Activated CD4-positive, alpha-beta T cell treated with anti-CD3 and anti-CD28 coated beads for 36 hours (primary cell): ENCODE data around the gene MBNL1. TPM values are rescaled to one million over a fixed set of nuclear protein-coding genes. Genes with fewer than 3 reads are reported as not detected.

Source experiments
- ATAC-seq: fragments of 200-7000 bp; cut with Tn5 transposase; one replicate; pipeline ENCODE4 v1.10.0; 2021; ENCODE audit warnings: mild to moderate bottlenecking, moderate library complexity
- CTCF ChIA-PET: fragments of 350-600 bp; sonication (Branson Sonifier 250); formaldehyde crosslinking; loops from one replicate; lab custom pipeline; 2021; ENCODE audit warnings: antibody characterized with exemption; lab: Charles Lee
- POLR2A ChIA-PET: fragments of 350-600 bp; sonication (Branson Sonifier 250); formaldehyde crosslinking; loops from one replicate; lab custom pipeline; 2021; ENCODE audit warnings: antibody characterized with exemption, inconsistent platforms; lab: Charles Lee
- DNase-seq: peaks from one replicate; pipeline ENCODE4 v3.0.0-alpha.2; 2020
- H3K27ac Mint-ChIP-seq: one replicate; pipeline ENCODE4 v1.8.0; 2021; ENCODE audit warnings: mixed read lengths
- H3K27me3 Mint-ChIP-seq: one replicate; pipeline ENCODE4 v1.8.0; 2021; ENCODE audit warnings: mixed read lengths
- H3K36me3 Mint-ChIP-seq: one replicate; pipeline ENCODE4 v1.8.0; 2021; ENCODE audit warnings: low read depth, mixed read lengths
- H3K4me1 Mint-ChIP-seq: one replicate; pipeline ENCODE4 v1.8.0; 2021; ENCODE audit warnings: mixed read lengths
- H3K4me3 Mint-ChIP-seq: one replicate; pipeline ENCODE4 v1.8.0; 2021; ENCODE audit warnings: mild to moderate bottlenecking, moderate library complexity, mixed read lengths
- H3K9me3 Mint-ChIP-seq: one replicate; pipeline ENCODE4 v1.8.0; 2021; ENCODE audit warnings: low read depth, mixed read lengths
- intact Hi-C, 2 experiments: fragments of 100-400 bp; cut with DNase I in 1 of 2; cut with micrococcal nuclease in 1 of 2; formaldehyde crosslinking; loops; one replicate each; pipeline versions ENCODE4 v1.14.2 to v1.15.1; 2022 to 2024; cut with DNase I, micrococcal nuclease
- total RNA-seq, 2 experiments: library from RNA; stranded (reverse); gene quantifications; one replicate each; pipeline ENCODE4 v1.2.3, GENCODE V29; 2021

The MBNL1 gene
- total RNA-seq, 2 experiments from 2014 or later = 317 to 481 TPM

DNA sequence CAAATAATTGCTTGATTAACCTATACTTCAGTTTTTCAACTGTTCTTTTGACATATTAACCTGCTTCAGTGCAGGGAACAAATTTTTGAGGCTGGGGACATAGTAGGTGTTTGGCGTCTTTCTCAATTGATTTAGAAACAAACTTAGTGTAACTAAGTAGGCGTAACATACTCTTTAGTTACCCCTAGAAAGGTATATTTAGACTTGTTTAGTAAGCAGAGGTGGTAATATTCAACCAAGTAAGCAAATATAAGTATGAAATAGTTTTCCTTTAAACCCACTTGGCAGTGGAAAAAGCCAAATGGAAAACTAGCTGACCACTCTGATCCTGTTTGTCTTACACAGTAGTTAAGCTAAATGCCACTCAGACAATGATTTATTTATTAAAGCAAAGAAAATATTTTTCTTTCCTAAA, 113.2 kb downstream of the MBNL1 start:
- Mint-ChIP-seq H3K9me3 (peaks cover 3% of the 10 kb centered on the region), H3K36me3 (peaks cover 18% of the 10 kb centered on the region), H3K4me1 (peaks cover 75% of the 10 kb centered on the region), H3K4me3 (peak overlapping the region; percentile 66), H3K27me3 (no peaks in the 10 kb centered on the region), H3K27ac (peak overlapping the region; percentile 84)
- intact Hi-C loops = no loop called here
- ATAC-seq (no peak), DNase-seq (no peak)
- ChIA-PET CTCF (interaction anchor here (0.9 to 2.8 kb wide), 9 partner anchors 9 to 198 kb away, joined by 3 to 10 read pairs (median 3); no protein-coding TSS in a partner anchor), POLR2A (no interaction called here)

DNA sequence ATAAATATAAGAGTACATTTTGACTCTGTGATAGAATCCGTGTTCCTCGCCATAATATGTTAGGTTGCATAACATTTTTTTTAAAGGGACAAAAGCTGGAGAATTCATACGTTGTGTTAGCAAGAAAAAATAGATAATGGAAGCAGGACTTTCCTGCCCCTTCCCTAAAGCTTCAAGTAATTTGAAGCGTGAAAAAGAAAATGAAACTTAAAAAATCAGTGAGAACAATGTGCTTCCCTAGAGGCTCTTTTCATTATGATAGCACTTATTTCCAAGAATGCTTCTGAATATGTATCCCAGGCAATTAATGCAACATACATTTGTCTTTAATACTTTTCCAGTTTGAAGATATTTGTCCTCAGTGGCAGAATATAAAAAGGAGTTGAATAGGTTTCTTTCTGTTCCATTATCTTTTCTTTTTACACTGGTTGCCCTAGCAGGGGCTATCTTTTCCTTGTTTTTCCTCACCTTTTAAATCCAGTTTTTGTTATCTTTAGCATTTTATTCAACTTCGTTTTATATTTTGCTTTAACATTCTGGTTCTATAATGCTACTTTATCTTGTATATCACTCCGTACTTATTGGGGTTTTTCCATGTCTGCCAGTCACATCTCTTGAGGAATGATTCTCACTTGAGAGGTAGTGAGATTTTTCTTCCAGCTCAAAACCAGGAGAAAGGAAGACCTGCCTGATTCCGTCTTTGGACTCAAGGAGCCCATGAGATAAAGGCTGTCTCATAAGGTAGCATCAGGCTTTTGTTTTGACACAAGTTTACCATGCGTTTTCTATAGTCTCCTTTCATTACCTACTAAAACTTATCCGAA, 113.8 kb downstream of the MBNL1 start:
- peaks cover 17% of the 10 kb centered on the region for H3K36me3 Mint-ChIP-seq
- DNase-seq (no peak), ATAC-seq (peak; percentile 8)
- CTCF ChIA-PET = interaction anchor here (0.9 to 2.8 kb wide), 9 partner anchors 9 to 61 kb away, joined by 3 to 10 read pairs (median 4); no protein-coding TSS in a partner anchor
- intact Hi-C loops = no loop called here
- H3K4me1 Mint-ChIP-seq = peaks cover 77% of the 10 kb centered on the region
- no peaks in the 10 kb centered on the region for H3K27me3 Mint-ChIP-seq
- POLR2A ChIA-PET = no interaction called here
- H3K4me3 Mint-ChIP-seq = peak overlapping the region; percentile 66
- peaks cover 3% of the 10 kb centered on the region for H3K9me3 Mint-ChIP-seq
- H3K27ac Mint-ChIP-seq = peak overlapping the region; percentile 92

DNA sequence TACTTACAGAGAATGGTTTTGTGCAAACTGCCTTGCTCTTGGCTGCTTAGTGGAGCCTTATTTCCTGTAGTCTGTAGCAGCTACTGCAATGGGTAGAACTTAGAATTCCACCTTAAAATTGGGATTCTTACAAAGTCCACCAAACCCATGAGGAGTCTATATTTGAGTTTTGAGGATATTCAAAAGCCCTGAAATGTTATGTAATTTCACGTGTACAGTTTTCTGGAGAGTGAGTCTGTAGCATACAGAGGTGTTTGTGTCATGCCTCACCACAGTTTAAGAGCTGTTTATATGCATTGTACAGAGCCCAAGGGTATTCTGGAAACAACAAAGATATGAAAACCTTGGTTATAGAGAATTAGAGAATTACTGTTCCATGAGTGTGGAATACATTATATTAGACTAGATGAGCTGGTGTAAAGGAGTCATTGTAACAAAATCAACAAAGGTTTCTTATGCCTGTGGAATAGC, 114.4 kb downstream of the MBNL1 start:
- peaks cover 79% of the 10 kb centered on the region for H3K4me1 Mint-ChIP-seq
- intact Hi-C loops = no loop called here
- ChIA-PET POLR2A (no interaction called here), CTCF (interaction anchor here (0.9 to 2.8 kb wide), 2 partner anchors 17 to 60 kb away, joined by 4 to 10 read pairs; no protein-coding TSS in a partner anchor)
- H3K27me3 Mint-ChIP-seq = no peaks in the 10 kb centered on the region
- peaks cover 14% of the 10 kb centered on the region for H3K36me3 Mint-ChIP-seq
- H3K9me3 Mint-ChIP-seq = no peaks in the 10 kb centered on the region
- H3K27ac Mint-ChIP-seq = peak overlapping the region; percentile 92
- ATAC-seq (peak; percentile 27), DNase-seq (no peak)
- peak overlapping the region; percentile 66 for H3K4me3 Mint-ChIP-seq

DNA sequence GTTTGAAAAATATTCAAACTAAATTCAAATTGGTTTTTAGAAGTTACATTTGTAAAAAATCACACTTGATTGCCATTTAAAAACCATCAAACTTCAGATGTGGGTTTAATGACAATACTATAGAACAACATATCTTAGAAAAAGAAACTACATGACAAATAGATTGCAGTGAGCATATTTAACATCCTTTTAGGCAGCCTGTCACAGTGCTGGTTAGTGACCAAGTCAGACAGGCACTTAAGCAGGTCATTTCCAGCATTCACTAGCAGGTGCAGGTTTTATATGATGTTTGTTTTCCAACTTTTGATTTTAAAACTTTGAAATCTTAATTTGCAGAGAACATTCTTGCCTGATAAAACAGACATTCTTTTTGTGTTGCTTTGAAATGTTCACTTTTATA, 115.7 kb downstream of the MBNL1 start:
- POLR2A ChIA-PET = no interaction called here
- H3K36me3 Mint-ChIP-seq = peaks cover 21% of the 10 kb centered on the region
- peak overlapping the region; percentile 63 for H3K27ac Mint-ChIP-seq
- H3K4me3 Mint-ChIP-seq = no peak overlapping the region
- H3K9me3 Mint-ChIP-seq = no peaks in the 10 kb centered on the region
- intact Hi-C loops = no loop called here
- CTCF ChIA-PET = no interaction called here
- ATAC-seq (peak; percentile 90), DNase-seq (no peak)
- H3K27me3 Mint-ChIP-seq = no peaks in the 10 kb centered on the region
- peaks cover 81% of the 10 kb centered on the region for H3K4me1 Mint-ChIP-seq

DNA sequence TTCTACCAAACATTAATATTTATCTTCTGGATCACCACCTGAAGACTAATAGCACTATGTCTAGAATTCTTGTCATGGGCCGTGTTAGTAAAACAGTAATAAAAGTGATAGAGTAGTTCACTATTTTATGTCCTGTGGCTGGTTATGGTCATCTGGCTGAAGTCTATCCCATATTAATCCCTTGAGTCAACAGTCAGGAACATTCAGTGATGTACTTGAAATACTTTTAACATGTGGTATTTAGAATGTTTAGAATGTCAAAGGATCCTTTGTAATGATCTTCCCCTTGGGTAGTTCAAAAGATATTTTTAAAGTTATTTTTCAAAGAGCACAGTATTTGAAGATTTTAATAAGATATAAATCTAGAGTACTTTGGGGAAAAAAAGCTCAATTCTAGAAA, 117.0 kb downstream of the MBNL1 start:
- intact Hi-C loops = no loop called here
- ChIA-PET POLR2A (no interaction called here), CTCF (no interaction called here)
- ATAC-seq = no peak
- H3K27ac Mint-ChIP-seq = peak overlapping the region; percentile 72
- H3K9me3 Mint-ChIP-seq = no peaks in the 10 kb centered on the region
- peaks cover 73% of the 10 kb centered on the region for H3K4me1 Mint-ChIP-seq
- DNase-seq = no peak
- H3K4me3 Mint-ChIP-seq = no peak overlapping the region
- H3K27me3 Mint-ChIP-seq = no peaks in the 10 kb centered on the region
- peaks cover 23% of the 10 kb centered on the region for H3K36me3 Mint-ChIP-seq

DNA sequence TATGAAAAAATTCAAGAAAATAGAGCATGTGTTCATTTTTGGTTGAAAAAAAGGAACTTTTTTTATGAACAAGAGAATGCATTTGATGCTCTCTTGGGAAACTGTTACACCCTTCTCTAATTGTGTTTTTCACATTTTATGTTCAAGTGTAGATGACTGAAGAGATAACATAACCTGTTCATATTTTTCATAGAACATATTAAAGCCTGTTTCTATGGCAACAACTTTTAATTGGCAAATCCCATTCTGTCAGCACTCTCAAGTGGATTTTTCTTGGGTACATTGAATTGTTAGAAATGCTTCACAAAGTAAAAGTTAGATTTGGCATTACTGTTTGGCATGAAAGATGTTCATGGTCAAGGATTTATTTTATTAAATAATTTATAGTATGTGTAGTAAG, 117.5 kb downstream of the MBNL1 start:
- no peaks in the 10 kb centered on the region for H3K9me3 Mint-ChIP-seq
- ChIA-PET POLR2A (no interaction called here), CTCF (interaction anchor here (2.3 kb wide), 2 partner anchors 13 to 16 kb away, joined by 7 to 14 read pairs; no protein-coding TSS in a partner anchor)
- H3K27ac Mint-ChIP-seq = no peak overlapping the region
- DNase-seq = no peak
- H3K36me3 Mint-ChIP-seq = peaks cover 23% of the 10 kb centered on the region
- H3K4me3 Mint-ChIP-seq = no peak overlapping the region
- no peaks in the 10 kb centered on the region for H3K27me3 Mint-ChIP-seq
- H3K4me1 Mint-ChIP-seq = peaks cover 73% of the 10 kb centered on the region
- intact Hi-C loops = no loop called here
- ATAC-seq = no peak

DNA sequence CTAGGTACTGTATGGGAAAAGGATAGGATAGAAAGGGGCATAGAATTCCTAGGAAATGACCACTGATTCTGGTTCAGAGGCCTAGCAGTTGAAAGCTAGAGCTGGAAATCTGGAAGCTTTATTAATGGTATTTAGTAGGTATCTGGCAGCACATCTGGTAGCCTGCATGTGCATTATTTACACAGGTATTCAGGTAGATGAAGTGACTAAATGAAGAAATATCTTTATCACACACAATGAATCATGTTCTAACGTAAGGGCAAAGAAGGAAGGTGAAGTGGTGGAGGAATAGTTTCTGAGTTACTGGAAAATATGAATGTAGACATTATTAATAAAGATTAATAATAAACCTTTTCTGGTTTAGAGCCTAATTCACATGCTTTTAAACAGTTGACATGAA, 119.9 kb downstream of the MBNL1 start:
- ATAC-seq (no peak), DNase-seq (no peak)
- POLR2A ChIA-PET = interaction anchor here (0.6 kb wide), 1 partner anchor 274 kb away, joined by 3 read pairs; no protein-coding TSS in a partner anchor
- Mint-ChIP-seq H3K4me3 (no peak overlapping the region), H3K27ac (no peak overlapping the region), H3K36me3 (peaks cover 22% of the 10 kb centered on the region), H3K9me3 (no peaks in the 10 kb centered on the region), H3K27me3 (no peaks in the 10 kb centered on the region), H3K4me1 (peaks cover 74% of the 10 kb centered on the region)
- CTCF ChIA-PET = interaction anchor here (2.3 kb wide), 2 partner anchors 11 to 14 kb away, joined by 7 to 14 read pairs; no protein-coding TSS in a partner anchor
- intact Hi-C loops = no loop called here

DNA sequence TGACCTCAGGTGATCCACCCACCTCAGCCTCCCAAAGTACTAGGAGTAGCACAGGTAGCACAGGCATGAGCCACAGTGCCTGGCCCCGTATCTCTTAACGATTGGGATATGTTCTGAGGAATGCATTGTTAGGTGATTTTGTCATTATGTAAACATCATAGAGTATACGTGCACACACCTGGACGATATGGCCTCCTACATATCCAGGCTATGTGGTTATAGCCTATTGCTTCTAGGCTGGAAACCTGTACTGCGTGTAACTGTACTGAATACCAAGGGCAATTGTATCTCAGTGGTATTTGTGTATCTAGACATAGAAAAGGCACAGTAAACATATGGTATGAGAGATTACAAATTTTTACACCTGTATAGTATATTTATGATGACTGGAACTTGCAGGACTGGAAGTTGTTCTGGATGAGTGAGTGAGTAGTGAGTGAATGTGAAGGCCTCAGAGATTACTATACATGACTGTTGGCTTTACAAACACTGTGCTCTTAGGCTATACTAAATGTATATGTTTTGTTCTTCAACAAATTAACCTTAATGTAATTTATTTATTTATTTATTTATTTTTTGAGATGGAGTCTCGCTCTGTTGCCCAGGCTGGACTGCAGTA, 120.7 kb downstream of the MBNL1 start:
- ATAC-seq (no peak), DNase-seq (no peak)
- no peaks in the 10 kb centered on the region for H3K9me3 Mint-ChIP-seq
- H3K27me3 Mint-ChIP-seq = no peaks in the 10 kb centered on the region
- peaks cover 68% of the 10 kb centered on the region for H3K4me1 Mint-ChIP-seq
- ChIA-PET CTCF (interaction anchor here (0.5 to 1.2 kb wide), 2 partner anchors 11 to 269 kb away, joined by 3 to 5 read pairs; no protein-coding TSS in a partner anchor), POLR2A (no interaction called here)
- H3K36me3 Mint-ChIP-seq = peaks cover 24% of the 10 kb centered on the region
- intact Hi-C loops = no loop called here
- peak overlapping the region; percentile 33 for H3K27ac Mint-ChIP-seq
- H3K4me3 Mint-ChIP-seq = no peak overlapping the region

DNA sequence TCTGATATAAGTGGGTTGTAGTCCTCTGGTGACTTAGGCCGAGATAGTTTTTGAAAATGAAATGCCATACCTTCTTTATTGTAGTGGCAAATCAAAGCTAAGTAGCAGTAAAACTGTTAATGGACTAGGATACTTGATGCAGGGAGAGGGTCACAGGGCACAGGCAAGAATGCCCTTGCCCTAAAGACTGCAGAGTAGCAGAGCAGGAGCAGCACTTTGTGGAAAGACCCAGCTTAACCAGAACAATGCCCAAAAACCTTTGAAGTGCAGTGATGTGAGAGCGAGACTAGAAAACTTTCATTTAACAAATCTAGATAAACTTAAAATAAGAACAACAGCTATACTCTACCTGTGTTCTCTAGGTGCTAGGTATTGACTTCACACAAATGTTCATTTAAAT, 121.9 kb downstream of the MBNL1 start:
- ATAC-seq = peak; percentile 38
- Mint-ChIP-seq H3K9me3 (no peaks in the 10 kb centered on the region), H3K36me3 (peaks cover 30% of the 10 kb centered on the region), H3K4me1 (peaks cover 66% of the 10 kb centered on the region), H3K27me3 (no peaks in the 10 kb centered on the region), H3K4me3 (no peak overlapping the region), H3K27ac (peak overlapping the region; percentile 16)
- no peak for DNase-seq
- ChIA-PET CTCF (interaction anchor here (0.9 to 1.5 kb wide), 4 partner anchors 9 to 55 kb away, joined by 3 to 5 read pairs (median 4); no protein-coding TSS in a partner anchor), POLR2A (no interaction called here)
- intact Hi-C loops = no loop called here

DNA sequence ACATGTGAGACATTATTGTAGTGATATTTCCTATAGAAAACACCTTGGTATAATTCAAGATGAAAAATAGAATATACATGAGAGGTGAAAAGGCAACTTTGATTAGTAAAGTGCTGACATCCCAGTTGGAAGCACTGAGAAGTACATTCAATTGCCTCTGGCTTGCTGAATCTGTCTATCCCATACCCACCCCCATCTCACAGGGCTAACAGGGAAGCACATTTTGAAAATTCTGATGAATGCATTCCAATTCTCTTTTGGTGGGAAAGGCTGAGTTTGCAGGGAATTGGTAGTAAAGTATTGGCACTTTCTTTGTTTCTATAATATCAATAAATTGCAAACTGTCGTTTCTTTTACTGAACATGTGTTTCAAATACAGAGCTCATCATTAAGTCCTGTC, 122.9 kb downstream of the MBNL1 start:
- ChIA-PET CTCF (interaction anchor here (0.7 to 1.5 kb wide), 3 partner anchors 8 to 59 kb away, joined by 3 to 4 read pairs (median 3); no protein-coding TSS in a partner anchor), POLR2A (no interaction called here)
- peaks cover 39% of the 10 kb centered on the region for H3K36me3 Mint-ChIP-seq
- ATAC-seq (no peak), DNase-seq (no peak)
- H3K4me3 Mint-ChIP-seq = no peak overlapping the region
- H3K27ac Mint-ChIP-seq = peak overlapping the region; percentile 7
- H3K4me1 Mint-ChIP-seq = peaks cover 57% of the 10 kb centered on the region
- intact Hi-C loops = loop anchor here in 1 of 2 experiments (1.0 kb wide), 1 partner anchor 9 kb away; no protein-coding TSS in a partner anchor
- no peaks in the 10 kb centered on the region for H3K9me3 Mint-ChIP-seq
- no peaks in the 10 kb centered on the region for H3K27me3 Mint-ChIP-seq

DNA sequence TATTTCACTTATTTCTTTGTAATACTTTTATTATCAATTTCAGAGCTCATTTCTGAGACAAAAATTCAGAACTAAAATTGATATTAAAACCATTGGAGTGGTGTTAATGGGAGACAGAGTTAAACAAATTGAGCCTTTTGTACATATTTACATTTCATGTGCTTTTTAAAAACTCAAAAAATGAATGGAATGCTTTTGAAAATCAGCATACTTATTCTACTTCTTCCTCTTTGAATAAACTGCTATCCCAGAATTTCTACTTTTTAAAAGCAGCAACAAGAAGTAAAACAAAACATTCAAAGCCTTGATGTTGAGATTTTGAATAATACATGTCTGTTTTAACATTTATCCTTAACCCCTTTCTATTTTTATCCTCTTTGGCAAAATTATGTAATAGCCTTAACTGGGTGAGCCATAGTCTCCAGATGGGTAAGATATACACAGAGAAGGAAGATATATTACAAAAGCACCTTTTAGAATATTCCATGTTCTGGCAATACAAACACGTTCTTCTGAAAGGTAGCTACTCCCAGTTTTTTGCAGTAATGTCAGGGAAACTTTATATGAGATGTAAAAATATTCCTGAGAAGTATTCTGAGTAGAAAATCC, 123.6 kb downstream of the MBNL1 start:
- no peak for ATAC-seq
- no peak for DNase-seq
- POLR2A ChIA-PET = no interaction called here
- intact Hi-C loops = loop anchor here in 1 of 2 experiments (1.0 kb wide), 1 partner anchor 8 kb away; no protein-coding TSS in a partner anchor
- CTCF ChIA-PET = interaction anchor here (0.7 to 2.7 kb wide), 3 partner anchors 14 to 58 kb away, joined by 3 to 11 read pairs (median 3); no protein-coding TSS in a partner anchor
- Mint-ChIP-seq H3K4me3 (no peak overlapping the region), H3K4me1 (peaks cover 51% of the 10 kb centered on the region), H3K27ac (no peak overlapping the region), H3K9me3 (peaks cover 2% of the 10 kb centered on the region), H3K27me3 (no peaks in the 10 kb centered on the region), H3K36me3 (peaks cover 43% of the 10 kb centered on the region)
